Kasumi-1 (cell line): ENCODE measurements around the gene WFS1.

Experiments
- DNase-seq, 2 experiments: peaks; one replicate each; lab custom pipeline; 2025; lab: John Stamatoyannopoulos, UW

WFS1 gene

DNA sequence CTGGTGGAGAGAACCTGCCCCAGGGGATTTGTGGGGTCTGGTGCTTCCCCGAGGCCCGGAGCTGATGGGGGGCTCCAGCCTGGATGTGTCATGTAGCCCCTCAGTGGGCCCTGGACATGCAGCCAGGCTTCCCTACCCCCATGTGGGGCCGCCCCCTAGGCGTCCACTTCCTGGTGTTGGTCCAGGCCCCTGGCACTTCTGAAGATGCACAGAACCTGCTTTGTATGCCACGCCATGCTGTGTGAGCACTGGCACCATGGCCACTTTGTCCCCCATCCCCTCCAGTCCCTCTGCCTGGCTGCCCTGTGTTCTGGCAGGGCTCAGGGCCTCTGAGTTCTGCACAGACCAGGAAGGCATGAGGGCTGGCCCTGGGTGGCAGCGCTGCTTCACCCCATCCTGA lies 29.2 kb downstream of the WFS1 start:
- DNase-seq: no peak

DNA sequence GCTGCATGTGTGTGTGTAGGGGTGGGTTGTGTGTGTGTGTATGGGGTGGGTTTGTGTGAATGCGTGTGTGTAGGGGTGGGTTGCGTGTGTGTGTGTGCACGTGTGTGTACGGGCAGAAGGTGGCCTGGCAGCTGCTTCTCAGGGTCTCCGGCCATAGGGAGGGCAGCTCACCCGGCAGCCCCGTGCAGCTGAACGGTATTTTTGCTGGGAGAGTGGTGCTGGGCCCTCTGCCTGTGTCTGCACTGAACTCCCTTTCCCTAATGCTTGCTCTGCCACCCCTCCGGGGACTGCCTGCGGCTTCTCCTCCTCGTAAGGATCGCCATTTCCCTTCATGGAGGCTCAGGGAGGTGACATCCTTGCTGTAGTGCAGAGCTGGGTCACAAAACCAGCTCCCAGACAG lies 30.2 kb downstream of the WFS1 start:
- no peak for DNase-seq

- no peak for DNase-seq
Measured at GRCh38 chr4:6300359-6300758, 30.7 kb downstream of the WFS1 start.

GRCh38 chr4:6301051-6301731 lies 31.5 kb downstream of the WFS1 start:
- no peak for DNase-seq

GRCh38 chr4:6301732-6302442 lies 32.2 kb downstream of the WFS1 start:
- no peak for DNase-seq

DNA sequence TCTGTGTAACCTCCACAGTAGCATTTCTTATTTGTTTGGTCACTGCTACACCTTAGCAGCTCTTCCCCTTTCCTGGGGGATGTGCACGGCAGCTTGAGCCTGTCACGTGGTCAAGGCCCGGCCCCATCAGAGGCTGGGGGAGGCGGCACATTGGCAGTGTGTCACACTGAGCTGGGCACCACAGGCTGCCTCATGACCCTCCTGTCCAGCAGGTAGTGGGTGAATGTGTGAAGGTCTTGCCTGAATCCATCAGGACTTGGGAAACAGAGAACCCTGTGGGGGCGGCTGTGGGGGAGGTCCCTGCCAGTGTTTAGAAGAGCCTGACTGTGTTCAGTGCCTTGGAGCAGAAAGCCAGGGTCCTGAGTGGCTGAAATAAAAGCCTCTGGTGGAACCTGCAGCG lies 33.2 kb downstream of the WFS1 start:
- no peak for DNase-seq

GRCh38 chr4:6303943-6304342 lies 34.3 kb downstream of the WFS1 start:
- DNase-seq: no peak

GRCh38 chr4:6306299-6306698 lies 36.6 kb downstream of the WFS1 start:
- DNase-seq: no peak

GRCh38 chr4:6307230-6307629 lies 37.6 kb downstream of the WFS1 start:
- no peak for DNase-seq

DNA sequence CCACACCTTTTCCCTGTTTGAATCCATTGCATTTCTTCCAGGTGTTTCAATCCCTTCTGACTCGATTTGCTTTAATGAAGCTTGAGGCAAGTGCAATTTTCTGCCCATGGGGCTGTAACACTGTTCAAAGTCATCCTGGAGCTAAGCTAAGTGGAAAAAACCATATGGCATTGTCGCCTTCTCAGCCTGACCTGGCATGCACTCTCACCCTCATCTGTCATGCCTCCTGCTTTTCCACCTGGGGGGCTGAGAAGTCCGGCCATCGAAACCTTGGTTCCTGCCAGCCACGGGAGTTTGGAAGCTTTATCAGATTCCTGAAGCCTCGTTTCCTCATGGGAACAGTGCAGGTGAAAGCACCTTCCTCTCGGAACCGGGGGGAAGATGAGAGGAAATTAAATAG lies 38.2 kb downstream of the WFS1 start:
- DNase-seq: no peak

DNA sequence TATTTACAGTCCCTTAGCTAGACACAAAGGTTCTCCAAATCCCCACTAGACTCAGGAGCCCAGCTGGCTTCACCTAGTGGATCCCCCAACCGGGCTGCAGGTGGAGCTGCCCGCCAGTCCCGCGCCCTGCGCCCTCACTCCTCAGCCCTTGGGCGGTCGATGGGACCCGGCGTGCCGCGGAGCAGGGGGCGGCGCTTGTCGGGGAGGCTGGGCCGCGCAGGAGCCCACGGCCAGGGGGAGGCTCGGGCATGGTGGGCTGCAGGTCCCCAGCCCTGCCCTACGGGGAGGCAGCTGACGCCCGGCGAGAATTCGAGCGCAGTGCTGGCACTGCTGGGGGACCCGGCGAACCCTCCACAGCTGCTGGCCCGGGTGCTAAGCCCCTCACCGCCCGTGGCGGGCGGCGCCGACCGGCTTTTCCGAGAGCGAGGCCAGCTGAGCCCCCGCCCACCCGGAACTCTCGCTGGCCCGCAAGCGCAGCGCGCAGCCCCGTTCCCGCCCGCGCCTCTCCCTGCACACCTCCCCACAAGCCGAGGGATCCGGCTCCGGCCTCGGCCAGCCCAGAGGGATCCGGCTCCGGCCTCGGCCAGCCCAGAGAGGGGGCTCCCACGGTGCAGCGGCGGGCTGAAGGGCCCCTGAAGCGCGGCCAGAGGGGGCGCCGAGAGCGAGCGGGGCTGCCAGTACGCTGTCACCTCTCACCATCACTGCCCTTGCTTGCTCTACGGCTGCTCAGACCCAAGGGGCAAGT lies 39.4 kb downstream of the WFS1 start:
- DNase-seq: no peak

GRCh38 chr4:6309777-6310176 lies 40.1 kb downstream of the WFS1 start:
- DNase-seq: no peak

DNA sequence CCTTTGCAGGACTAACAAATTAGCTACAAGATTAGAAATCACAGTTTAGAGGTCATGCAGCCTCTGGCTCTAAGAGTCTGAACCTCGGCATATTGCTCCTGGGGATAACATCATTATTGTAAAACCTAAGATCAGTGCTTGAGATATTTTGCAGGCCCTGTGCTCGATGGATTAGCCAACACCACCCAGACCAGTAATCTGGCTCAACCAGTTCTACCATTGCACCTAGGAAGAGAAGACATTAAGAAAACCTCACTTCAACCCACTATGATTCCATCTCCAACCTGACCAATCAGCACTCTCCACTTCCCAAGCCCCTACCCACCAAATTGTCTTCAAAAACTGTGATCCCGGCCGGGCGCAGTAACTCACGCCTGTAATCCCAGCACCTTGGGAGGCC lies 43.6 kb downstream of the WFS1 start:
- DNase-seq: no peak

DNA sequence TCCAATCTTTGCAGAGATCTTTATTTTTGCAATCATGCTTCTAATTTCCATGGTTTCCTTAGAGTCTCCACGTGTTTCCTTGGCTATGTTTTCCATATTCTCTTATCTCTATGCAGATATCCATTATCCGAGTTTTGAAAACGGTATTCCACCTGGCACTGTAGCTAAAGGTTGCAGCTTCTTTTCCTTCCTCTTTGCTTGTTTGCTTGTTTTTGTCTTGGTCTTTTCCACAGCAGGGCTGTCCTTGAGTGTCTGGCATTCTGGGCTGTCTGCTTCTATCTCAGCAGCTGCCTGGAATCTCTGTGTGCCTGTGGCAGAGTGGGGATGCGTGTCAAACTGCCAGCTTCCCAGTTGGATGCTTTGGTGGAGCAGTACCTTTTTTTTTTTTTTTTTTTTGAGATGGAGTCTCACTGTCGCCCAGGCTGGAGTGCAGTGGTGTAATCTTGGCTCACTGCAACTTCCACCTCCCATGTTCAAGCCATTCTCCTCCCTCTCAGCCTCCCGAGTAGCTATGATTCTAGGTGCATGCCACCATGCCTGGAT lies 46.9 kb downstream of the WFS1 start:
- DNase-seq: no peak

- DNase-seq: no peak
Measured at GRCh38 chr4:6318206-6318605, 48.6 kb downstream of the WFS1 start.

DNA sequence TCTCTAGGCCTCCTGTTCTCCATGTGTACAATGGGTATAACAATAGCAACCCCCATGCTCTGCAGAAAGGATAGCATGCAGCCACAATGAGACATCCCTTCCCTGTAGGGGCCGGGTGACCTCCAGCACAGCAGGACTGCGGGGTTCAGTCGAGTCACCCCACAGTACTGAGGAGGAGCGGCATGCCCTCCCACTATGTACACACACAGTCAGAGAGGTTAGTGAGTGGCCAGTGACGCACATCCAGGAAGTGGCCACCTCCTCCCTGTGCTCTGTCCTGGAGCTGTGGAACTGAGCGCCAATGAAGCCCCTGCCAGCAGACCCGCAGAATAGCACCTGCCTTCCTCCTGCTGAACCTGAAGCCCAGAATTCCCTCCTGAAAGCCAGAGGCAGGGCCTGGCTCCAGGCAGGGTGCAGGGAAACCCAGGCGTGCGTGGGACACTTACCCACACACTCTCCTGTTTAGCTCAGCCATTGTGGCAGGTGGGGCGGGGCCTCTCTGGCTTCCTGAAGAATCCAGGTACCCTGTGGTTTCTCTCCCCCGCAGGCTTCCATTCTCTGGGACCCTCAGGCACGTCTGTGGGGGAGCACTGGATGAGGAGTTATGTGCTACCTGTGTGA lies 50.0 kb downstream of the WFS1 start:
- no peak for DNase-seq

DNA sequence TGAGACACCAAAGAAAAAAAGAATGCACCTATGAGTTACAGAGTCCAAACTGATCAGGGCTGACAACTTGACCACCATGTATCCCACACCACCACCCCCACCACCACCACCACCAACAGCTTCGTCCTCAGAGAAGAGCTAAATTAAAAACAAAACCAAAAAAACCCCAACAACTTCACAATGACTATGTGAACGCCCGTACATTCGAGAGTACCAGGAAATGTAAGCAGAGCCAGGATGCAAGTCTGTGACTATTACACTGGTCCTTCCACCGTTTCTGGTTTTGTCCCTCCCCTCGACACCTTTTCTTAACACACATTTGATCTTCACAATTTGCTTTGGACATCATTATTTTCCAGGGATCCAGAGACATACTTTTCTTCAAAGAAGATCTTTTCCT lies 51.0 kb downstream of the WFS1 start:
- no peak for DNase-seq

- no peak for DNase-seq
Measured at GRCh38 chr4:6321361-6321760, 51.7 kb downstream of the WFS1 start.

- DNase-seq: no peak
Measured at GRCh38 chr4:6322067-6322760, 52.6 kb downstream of the WFS1 start.

- DNase-seq: no peak
Measured at GRCh38 chr4:6322761-6323566, 53.3 kb downstream of the WFS1 start.

GRCh38 chr4:6324461-6324998 lies 54.9 kb downstream of the WFS1 start:
- DNase-seq: peak; percentile 27 to 50
